Sigmoid colon (tissue), 4 donors: Measurements from ENCODE around the gene SPTAN1.

Experiments
- POLR2A ChIP-seq, 2 donors: fragments of 450-650 bp; IDR thresholded peaks; one replicate each; pipeline ENCODE4 v1.6.1; 2016; ENCODE audit warnings: antibody characterized with exemption in 2 of 2, mild to moderate bottlenecking in 2 of 2, moderate library complexity in 2 of 2
- POLR2AphosphoS5 ChIP-seq, 4 donors: sonication (generic); formaldehyde crosslinking; IDR thresholded peaks; one replicate each; pipeline ENCODE4 v1.6.1; 2017; ENCODE audit warnings: antibody characterized with exemption in 4 of 4
- TF ChIP-seq, protein P1 (sequence below), 4 experiments: fragments of 450-650 bp in 3 of 4; fragments of 200-600 bp in 1 of 4; IDR thresholded peaks; one replicate each; pipeline ENCODE4 v1.5.1; 2016 to 2019; ENCODE audit warnings: antibody characterized with exemption in 4 of 4, mild to moderate bottlenecking in 3 of 4, moderate library complexity in 2 of 4

DNA sequence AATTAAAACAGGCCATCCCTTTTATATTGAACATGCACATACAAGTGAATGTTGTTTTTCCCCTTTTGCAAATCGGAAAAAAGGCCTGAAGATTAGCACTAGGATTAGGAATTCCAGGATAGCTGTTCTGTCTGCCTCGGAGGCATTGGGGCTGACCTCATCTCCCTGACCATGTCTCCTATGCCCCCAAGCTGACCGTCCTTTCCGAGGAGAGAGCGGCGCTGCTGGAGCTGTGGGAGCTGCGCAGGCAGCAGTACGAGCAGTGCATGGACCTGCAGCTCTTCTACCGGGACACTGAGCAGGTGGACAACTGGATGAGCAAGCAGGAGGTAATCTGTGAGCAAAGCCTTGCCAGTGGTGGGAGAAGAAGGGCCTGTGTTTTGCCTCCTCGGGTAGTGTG is 28.3 kb downstream of the SPTAN1 start:
- TF ChIP-seq POLR2A (IDR thresholded peaks at IDR 0.05) (no peak), POLR2AphosphoS5 (IDR thresholded peaks at IDR 0.05) (no peak)
- TF ChIP-seq, protein P1, sequence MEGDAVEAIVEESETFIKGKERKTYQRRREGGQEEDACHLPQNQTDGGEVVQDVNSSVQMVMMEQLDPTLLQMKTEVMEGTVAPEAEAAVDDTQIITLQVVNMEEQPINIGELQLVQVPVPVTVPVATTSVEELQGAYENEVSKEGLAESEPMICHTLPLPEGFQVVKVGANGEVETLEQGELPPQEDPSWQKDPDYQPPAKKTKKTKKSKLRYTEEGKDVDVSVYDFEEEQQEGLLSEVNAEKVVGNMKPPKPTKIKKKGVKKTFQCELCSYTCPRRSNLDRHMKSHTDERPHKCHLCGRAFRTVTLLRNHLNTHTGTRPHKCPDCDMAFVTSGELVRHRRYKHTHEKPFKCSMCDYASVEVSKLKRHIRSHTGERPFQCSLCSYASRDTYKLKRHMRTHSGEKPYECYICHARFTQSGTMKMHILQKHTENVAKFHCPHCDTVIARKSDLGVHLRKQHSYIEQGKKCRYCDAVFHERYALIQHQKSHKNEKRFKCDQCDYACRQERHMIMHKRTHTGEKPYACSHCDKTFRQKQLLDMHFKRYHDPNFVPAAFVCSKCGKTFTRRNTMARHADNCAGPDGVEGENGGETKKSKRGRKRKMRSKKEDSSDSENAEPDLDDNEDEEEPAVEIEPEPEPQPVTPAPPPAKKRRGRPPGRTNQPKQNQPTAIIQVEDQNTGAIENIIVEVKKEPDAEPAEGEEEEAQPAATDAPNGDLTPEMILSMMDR (IDR thresholded peaks at IDR 0.05) = no peak
